RPMI7951 (cell line): ENCODE results near the gene BPIFB6. TPM values are rescaled to one million over a fixed set of nuclear protein-coding genes. Genes with fewer than 3 reads are reported as not detected.

Experiments
- DNase-seq: peaks from one replicate; pipeline ENCODE4 v3.0.0-alpha.2; 2012; ENCODE audit warnings: low read depth
- total RNA-seq: library from RNA; depleted of rRNA; stranded (reverse); fragments of >200 nt; shearing (Covaris generic); gene quantifications from 2 replicates; pipeline ENCODE4 v1.2.3, GENCODE V29; 2014; rRNA removed

The BPIFB6 gene
- total RNA-seq, 1 experiment from 2014 or later, result not detected

DNA sequence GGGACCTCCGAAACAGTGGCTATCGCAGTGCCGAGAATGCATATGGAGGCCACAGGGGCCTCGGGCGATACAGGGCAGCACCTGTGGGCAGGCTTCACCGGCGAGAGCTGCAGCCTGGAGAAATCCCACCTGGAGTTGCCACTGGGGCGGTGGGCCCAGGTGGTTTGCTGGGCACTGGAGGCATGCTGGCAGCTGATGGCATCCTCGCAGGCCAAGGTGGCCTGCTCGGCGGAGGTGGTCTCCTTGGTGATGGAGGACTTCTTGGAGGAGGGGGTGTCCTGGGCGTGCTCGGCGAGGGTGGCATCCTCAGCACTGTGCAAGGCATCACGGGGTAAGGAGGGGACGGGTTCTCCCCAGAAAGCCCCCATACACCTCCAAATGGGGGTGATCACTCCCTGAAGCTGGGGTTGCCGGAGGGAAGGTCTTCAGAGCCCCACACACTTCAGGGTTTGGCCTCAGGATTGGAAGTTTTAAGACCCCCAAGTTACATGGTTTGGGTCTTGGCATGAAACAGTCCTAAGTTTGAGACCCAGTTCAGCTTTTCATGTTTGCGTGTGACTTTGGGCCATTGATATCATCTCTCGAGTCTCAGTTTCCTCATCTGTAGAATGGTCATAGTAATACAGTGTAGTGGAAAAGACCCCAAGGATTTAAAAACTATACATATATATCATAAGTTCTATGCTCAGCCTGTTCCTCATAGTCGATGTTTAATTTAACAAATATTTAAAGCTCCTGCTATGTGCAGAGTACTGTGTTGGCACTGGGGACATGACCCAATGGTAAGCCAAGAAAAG, 52.3 kb downstream of the BPIFB6 start:
- no peak for DNase-seq

DNA sequence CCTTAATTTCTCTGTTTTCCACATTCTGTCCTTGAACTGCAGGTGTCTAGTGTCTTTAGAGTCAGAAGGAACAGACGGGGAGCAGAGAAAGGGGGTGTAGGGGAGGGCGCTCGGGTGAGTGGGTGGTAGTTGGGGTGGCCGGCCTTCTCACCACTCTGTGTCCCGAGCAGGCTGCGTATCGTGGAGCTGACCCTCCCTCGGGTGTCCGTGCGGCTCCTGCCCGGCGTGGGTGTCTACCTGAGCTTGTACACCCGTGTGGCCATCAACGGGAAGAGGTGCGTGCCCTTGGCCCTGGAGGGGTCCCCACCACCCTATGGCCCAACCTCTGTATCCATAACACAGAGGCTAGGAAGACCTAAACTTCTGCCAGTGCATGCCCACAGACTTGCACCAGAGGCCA, 53.3 kb downstream of the BPIFB6 start:
- no peak for DNase-seq

DNA sequence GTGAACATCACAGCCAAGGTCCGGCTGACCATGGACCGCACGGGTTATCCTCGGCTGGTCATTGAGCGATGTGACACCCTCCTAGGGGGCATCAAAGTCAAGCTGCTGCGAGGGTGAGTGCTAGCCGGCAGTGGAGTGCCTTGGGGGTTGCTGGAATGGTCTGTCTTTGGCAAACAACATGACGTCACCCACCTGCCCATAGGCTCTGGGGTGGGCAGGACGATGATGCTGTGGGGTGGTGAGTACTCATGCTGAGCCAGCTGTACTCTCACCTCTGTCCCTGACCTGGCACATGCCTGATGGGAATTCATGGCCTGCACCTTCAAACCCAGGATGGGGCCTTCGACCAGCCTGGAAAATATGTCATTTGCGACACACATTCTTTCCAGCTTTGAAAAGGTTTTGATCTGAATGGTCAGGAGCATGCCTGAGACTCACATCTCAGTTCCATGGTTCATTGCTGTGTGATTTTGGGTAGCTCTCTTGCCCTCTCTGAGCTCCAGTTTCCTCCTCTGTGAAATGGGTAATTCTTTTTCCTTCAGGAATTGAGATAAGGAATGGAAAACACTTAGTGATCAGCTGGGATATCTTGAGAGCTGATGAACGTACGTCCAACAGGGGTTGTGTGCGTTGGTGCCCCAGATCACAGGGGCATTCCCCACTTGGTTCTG, 54.7 kb downstream of the BPIFB6 start:
- DNase-seq, result no peak

DNA sequence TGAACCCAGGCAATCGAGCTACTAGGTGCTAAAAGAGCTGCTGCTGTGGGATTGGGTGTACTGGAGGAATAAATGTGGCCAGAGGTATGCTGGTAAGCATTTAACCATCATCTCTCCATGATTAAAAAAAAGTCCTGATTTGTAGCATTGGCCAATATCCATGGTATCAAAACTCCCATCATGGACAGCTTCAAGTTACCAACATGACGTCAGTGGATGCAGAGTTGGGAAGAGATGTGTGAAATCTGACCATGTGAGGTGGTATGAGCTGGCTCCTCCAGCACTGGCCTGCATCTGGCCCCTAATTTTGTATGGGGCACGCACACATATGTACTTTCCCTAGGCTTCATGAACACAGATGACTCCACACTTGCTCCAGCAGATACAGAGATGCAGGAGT, 59.7 kb downstream of the BPIFB6 start:
- no peak for DNase-seq

DNA sequence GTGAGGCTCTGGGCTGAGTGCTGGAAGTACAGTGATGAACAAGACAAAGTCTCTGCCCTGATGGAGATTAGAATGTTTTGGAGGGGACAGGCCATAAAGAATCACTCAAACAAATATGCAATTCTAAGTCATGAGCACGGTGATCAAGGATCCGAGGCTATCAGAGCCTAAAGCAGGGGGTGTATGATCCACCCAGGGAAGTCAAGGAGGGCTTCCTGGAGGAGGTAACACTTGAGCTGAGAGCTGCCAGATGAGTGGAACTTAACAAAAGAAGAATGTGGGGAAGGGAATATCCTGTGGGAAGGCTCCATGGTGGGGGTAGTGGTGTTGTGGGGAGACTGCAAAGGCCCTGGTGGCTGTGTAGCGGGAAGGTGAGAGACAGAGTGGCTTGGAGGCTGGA, 60.2 kb downstream of the BPIFB6 start:
- DNase-seq, result no peak

DNA sequence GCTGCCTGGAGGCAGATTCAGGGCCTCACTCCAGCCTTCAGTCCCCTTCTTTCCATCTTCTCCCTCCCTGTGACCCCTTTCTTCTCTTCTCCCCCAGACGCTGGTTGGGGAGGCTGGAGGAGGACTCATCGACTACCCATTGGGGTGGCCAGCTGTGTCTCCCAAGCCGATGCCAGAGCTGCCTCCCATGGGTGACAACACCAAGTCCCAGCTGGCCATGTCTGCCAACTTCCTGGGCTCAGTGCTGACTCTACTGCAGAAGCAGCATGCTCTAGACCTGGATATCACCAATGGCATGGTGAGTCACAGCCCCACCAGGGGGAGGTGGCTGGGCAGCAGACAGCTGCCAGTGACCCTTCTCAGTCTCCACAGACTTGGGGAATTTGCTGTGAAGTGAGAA, 60.9 kb downstream of the BPIFB6 start:
- DNase-seq, result peak; percentile 21

DNA sequence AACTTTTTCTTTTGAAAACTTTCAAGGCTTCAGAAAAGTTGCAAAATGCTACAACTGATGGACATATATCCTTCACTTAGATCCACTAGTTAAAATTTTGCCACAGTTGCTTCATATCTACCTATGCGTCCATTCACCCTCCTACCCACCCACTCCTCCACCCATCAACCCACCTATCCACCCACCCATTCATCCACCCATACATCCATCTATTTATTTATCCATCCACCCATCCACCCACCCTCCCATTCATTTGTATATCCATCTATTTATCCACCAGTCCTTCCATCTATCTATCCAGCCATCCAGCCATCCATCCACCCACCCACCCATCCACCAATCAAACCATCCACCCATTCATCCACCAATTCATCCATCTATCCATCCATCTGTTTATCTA, 61.6 kb downstream of the BPIFB6 start:
- no peak for DNase-seq

DNA sequence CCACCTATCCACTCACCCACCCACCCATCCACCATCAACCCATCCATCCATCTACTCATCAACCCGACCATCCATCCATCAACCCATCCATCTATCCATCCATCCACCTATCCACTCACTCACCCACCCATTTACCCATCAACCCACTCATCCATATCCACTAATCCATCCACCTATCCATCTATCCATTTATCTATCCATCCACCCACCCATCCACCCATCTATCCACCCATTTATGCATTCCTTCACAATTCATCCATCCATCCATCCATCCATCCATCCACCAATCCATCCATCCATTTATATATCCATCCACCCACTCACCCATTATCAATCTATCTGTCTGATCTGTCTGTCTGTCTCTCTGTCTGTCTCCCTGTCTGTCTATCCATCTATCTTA, 62.1 kb downstream of the BPIFB6 start:
- DNase-seq, result no peak

Other genes with a start within 250 kb of the BPIFB6 start
- gene MAPRE1, start 211.7 kb upstream of the BPIFB6 start, total RNA-seq, result 190 and 215 TPM in 2 replicates
- gene EFCAB8, start 172.7 kb upstream of the BPIFB6 start, total RNA-seq, result 0.10 and 1.1 TPM in 2 replicates
- gene SUN5, start 27.2 kb upstream of the BPIFB6 start, total RNA-seq, result not detected in 2 replicates
- not detected in 2 replicates for gene BPIFB2, start 23.9 kb upstream of the BPIFB6 start, total RNA-seq
- gene BPIFB3, start 22.3 kb downstream of the BPIFB6 start, total RNA-seq, result not detected in 2 replicates
- not detected in 2 replicates for gene BPIFB4, start 48.0 kb downstream of the BPIFB6 start, total RNA-seq
- gene BPIFA2, start 136.5 kb downstream of the BPIFB6 start, total RNA-seq, result not detected in 2 replicates
- not detected in 2 replicates for gene BPIFA3, start 185.7 kb downstream of the BPIFB6 start, total RNA-seq
- not detected in 2 replicates for gene BPIFA1, start 204.3 kb downstream of the BPIFB6 start, total RNA-seq